K562 (cell line): ENCODE results near the gene ENOX2. TPM values are rescaled to one million over a fixed set of nuclear protein-coding genes. Genes with fewer than 3 reads are reported as not detected.

Source experiments
- BHLHE40 ChIP-seq: IDR thresholded peaks from 2 replicates; pipeline ENCODE4 v1.6.1; 2011; ENCODE audit warnings: low read length, improper control_type of control experiment
- CUX1 ChIP-seq: fragments of 200-800 bp; sonication (Bioruptor generic); IDR thresholded peaks from 2 replicates; pipeline ENCODE4 v1.6.1; 2016; ENCODE audit warnings: missing genetic modification characterization, missing compliant biosample characterization
- ESRRB ChIP-seq: fragments of 250-450 bp; sonication (Bioruptor Pico); IDR thresholded peaks from 2 replicates; pipeline ENCODE4 v1.5.0; 2020; ENCODE audit warnings: mild to moderate bottlenecking, moderate library complexity, borderline replicate concordance
- FIP1L1 ChIP-seq: fragments of 200-400 bp; formaldehyde crosslinking; IDR thresholded peaks from 2 replicates; pipeline ENCODE4 v1.6.1; 2018; ENCODE audit warnings: mild to moderate bottlenecking, low read depth, low read length; ENCODE audit not compliant: poor library complexity, severe bottlenecking
- FOSL1 ChIP-seq: fragments of 200-800 bp; sonication (Bioruptor generic); conservative IDR thresholded peaks from 2 replicates; pipeline ENCODE4 v1.6.1; 2016; ENCODE audit warnings: missing genetic modification characterization, missing compliant biosample characterization
- FOXM1 ChIP-seq, 2 experiments: fragments of 450-650 bp in 1 of 2; sonication (generic) in 1 of 2; formaldehyde crosslinking in 1 of 2; IDR thresholded peaks; 2 replicates each; pipeline versions ENCODE4 v1.6.1 to v1.9.0; 2017 to 2022; ENCODE audit warnings: low read depth in 2 of 2, mild to moderate bottlenecking in 2 of 2, missing genetic modification reagents in 1 of 2, moderate library complexity in 1 of 2
- GMEB1 ChIP-seq: fragments of 250-450 bp; sonication (Bioruptor Pico); IDR thresholded peaks from 2 replicates; pipeline ENCODE4 v1.4.0; 2020; ENCODE audit warnings: mild to moderate bottlenecking
- KLF10 ChIP-seq: fragments of 250-450 bp; sonication (Bioruptor Pico); IDR thresholded peaks from 2 replicates; pipeline ENCODE4 v1.6.1; 2021; ENCODE audit warnings: matching md5 sums
- MCM5 ChIP-seq: fragments of 450-650 bp; IDR thresholded peaks from 2 replicates; pipeline ENCODE4 v1.6.1; 2016; ENCODE audit warnings: low read depth
- MEIS2 ChIP-seq: fragments of 450-650 bp; IDR thresholded peaks from 2 replicates; pipeline ENCODE4 v1.6.1; 2014; ENCODE audit warnings: mild to moderate bottlenecking; ENCODE audit not compliant: partially characterized antibody
- MNT ChIP-seq, 2 experiments: fragments of 450-650 bp; conservative IDR thresholded peaks; 2 replicates each; pipeline ENCODE4 v1.6.1; 2017; ENCODE audit warnings: mild to moderate bottlenecking in 2 of 2, moderate library complexity in 2 of 2
- MYBL2 ChIP-seq, 2 experiments: fragments of 450-650 bp in 1 of 2; sonication (generic) in 1 of 2; formaldehyde crosslinking in 1 of 2; IDR thresholded peaks; 2 replicates each; pipeline versions ENCODE4 v1.6.1 to v1.8.1; 2017 to 2022; ENCODE audit warnings: borderline replicate concordance in 1 of 2, inconsistent platforms in 1 of 2, low read depth in 1 of 2, mild to moderate bottlenecking in 1 of 2, missing genetic modification reagents in 1 of 2, moderate library complexity in 1 of 2
- NFE2 ChIP-seq: IDR thresholded peaks from 2 replicates; pipeline ENCODE4 v1.6.1; 2014; ENCODE audit warnings: antibody characterized with exemption, low read depth
- PREB ChIP-seq: sonication (generic); formaldehyde crosslinking; IDR thresholded peaks from 2 replicates; pipeline ENCODE4 v1.8.1; 2023; ENCODE audit warnings: mild to moderate bottlenecking, missing genetic modification reagents
- SUPT5H ChIP-seq: fragments of 450-650 bp; IDR thresholded peaks from 2 replicates; pipeline ENCODE4 v1.6.1; 2016
- ZNF12 ChIP-seq: sonication (generic); formaldehyde crosslinking; IDR thresholded peaks from 2 replicates; pipeline ENCODE4 v1.4.0; 2020; ENCODE audit warnings: mild to moderate bottlenecking, missing genetic modification reagents
- ZNF668 ChIP-seq: fragments of 250-450 bp; sonication (Bioruptor Pico); IDR thresholded peaks from 2 replicates; pipeline ENCODE4 v1.8.0; 2022; ENCODE audit warnings: mild to moderate bottlenecking, inconsistent platforms
- ZNF707 ChIP-seq: fragments of 250-450 bp; sonication (Bioruptor Pico); conservative IDR thresholded peaks from 2 replicates; pipeline ENCODE4 v1.8.0; 2022; ENCODE audit warnings: inconsistent platforms, mild to moderate bottlenecking, moderate library complexity
- ZNF79 ChIP-seq: fragments of 250-450 bp; sonication (Bioruptor Pico); IDR thresholded peaks from 2 replicates; pipeline ENCODE4 v1.4.0; 2020; ENCODE audit warnings: low read depth, mild to moderate bottlenecking, moderate library complexity
- polyA plus RNA-seq, 8 experiments: library from polyadenylated mRNA; depleted of rRNA in 4 of 8; stranded (reverse) in 5 of 8; unstranded in 3 of 8; fragments of >200 nt; fragmentation: Nextera tagmentation in 2 of 8; fragmentation: Illumina TruSeq in 1 of 8; extraction: Ambion mirVana in 2 of 8; extraction: Trizol in 1 of 8; gene quantifications; 2 replicates each; pipeline versions ENCODE4 v1.2.1 to v1.2.3, GENCODE V29; 2011 to 2014; ENCODE audit warnings: inconsistent platforms in 1 of 8, missing spikeins in 1 of 8
- total RNA-seq, 7 experiments: library from RNA; depleted of rRNA in 6 of 7; stranded (reverse); fragments of >200 nt in 6 of 7; fragmentation: Illumina TruSeq in 2 of 7; extraction: Trizol in 2 of 7; gene quantifications; 2 replicates each; pipeline versions ENCODE4 v1.2.1 to v1.2.3, GENCODE V29; 2011 to 2021; ENCODE audit warnings: low replicate concordance in 1 of 7

ENOX2 gene
- total and polyA plus RNA-seq, 9 of the 15 experiments (the other 6 are each of a cell fraction or from before 2014, with no cell fraction given): 6.1 to 24.0 (median 13.8) TPM

- no peak for TF ChIP-seq CUX1 (CRISPR knock-in tag)
- TF ChIP-seq PREB (CRISPR knock-in tag): no peak
- TF ChIP-seq BHLHE40: no peak
- no peak for TF ChIP-seq KLF10 (CRISPR knock-in tag)
- TF ChIP-seq SUPT5H: no peak
- TF ChIP-seq NFE2: no peak; the same call in 1 of the 2 replicates
- TF ChIP-seq GMEB1: no peak
- TF ChIP-seq MCM5: no peak
- TF ChIP-seq ESRRB (CRISPR knock-in tag): no peak
- no peak for TF ChIP-seq ZNF79 (CRISPR knock-in tag)
- no peak for TF ChIP-seq ZNF668
- TF ChIP-seq ZNF12: no peak
- TF ChIP-seq ZNF707 (CRISPR knock-in tag): no peak
- peak; percentile 66 for TF ChIP-seq FOSL1 (tag)
- TF ChIP-seq FOXM1 (IDR thresholded peaks at IDR 0.05; ENCODE audit: low read depth): no peak; the same call in 1 of the 2 replicates
- no peak for TF ChIP-seq FOXM1 (CRISPR knock-in tag; IDR thresholded peaks at IDR 0.05; ENCODE audit: low read depth)
- no peak; a peak in 1 of 4 replicates for TF ChIP-seq MNT (conservative IDR thresholded peaks at IDR 0.05)
- no peak for TF ChIP-seq FIP1L1
- TF ChIP-seq MYBL2 (IDR thresholded peaks at IDR 0.05; ENCODE audit: low read depth): no peak
- no peak for TF ChIP-seq MYBL2 (CRISPR knock-in tag; IDR thresholded peaks at IDR 0.05; ENCODE audit: borderline replicate concordance)
- TF ChIP-seq MEIS2: peak; percentile 71
Measured at GRCh38 chrX:130756233-130756632, 146.8 kb downstream of the ENOX2 start (continued).
